Upper lobe of right lung (tissue), 1 donor: ENCODE measurements around the gene CYTH4. TPM values are rescaled to one million over a fixed set of nuclear protein-coding genes. Genes with fewer than 3 reads are reported as not detected.

ENCODE experiments used
- ATAC-seq: fragments of 200-7000 bp; cut with Tn5 transposase; one replicate; pipeline ENCODE4 v1.9.1; 2020; ENCODE audit warnings: mild to moderate bottlenecking, moderate library complexity
- DNase-seq: peaks from one replicate; pipeline ENCODE4 v3.0.0-alpha.2; 2020
- H3K27ac ChIP-seq: fragments of 200-600 bp; one replicate; pipeline ENCODE4 v1.8.0; 2022
- H3K27me3 ChIP-seq: fragments of 200-600 bp; one replicate; pipeline ENCODE4 v1.8.0; 2022; ENCODE audit warnings: mild to moderate bottlenecking
- H3K36me3 ChIP-seq: fragments of 200-600 bp; one replicate; pipeline ENCODE4 v1.8.0; 2022
- H3K4me1 ChIP-seq: fragments of 200-600 bp; one replicate; pipeline ENCODE4 v1.8.0; 2022
- H3K4me3 ChIP-seq: fragments of 200-600 bp; one replicate; pipeline ENCODE4 v1.8.0; 2022; ENCODE audit warnings: mild to moderate bottlenecking
- H3K9me3 ChIP-seq: fragments of 200-600 bp; one replicate; pipeline ENCODE4 v1.8.0; 2022
- intact Hi-C: fragments of 100-400 bp; cut with DNase I; formaldehyde crosslinking; loops from one replicate; pipeline ENCODE4 v1.11.0; 2022
- total RNA-seq: library from RNA; stranded (reverse); fragmentation: NEBNext Ultra II Directional; extraction: Animal tissue kit (Norgen Biotek cat#: 25700); gene quantifications from one replicate; pipeline ENCODE4 v1.2.1, GENCODE V29; 2021
- TF ChIP-seq, protein P1 (sequence below): fragments of 200-600 bp; IDR thresholded peaks from one replicate; pipeline ENCODE4 v1.8.0; 2022; ENCODE audit warnings: antibody characterized with exemption
- donor health status: DM: no; HTN: yes; CAD: no; lungs with severe emphysema.

The CYTH4 gene
- total RNA-seq, 1 donor from 2014 or later = 37.9 TPM

DNA sequence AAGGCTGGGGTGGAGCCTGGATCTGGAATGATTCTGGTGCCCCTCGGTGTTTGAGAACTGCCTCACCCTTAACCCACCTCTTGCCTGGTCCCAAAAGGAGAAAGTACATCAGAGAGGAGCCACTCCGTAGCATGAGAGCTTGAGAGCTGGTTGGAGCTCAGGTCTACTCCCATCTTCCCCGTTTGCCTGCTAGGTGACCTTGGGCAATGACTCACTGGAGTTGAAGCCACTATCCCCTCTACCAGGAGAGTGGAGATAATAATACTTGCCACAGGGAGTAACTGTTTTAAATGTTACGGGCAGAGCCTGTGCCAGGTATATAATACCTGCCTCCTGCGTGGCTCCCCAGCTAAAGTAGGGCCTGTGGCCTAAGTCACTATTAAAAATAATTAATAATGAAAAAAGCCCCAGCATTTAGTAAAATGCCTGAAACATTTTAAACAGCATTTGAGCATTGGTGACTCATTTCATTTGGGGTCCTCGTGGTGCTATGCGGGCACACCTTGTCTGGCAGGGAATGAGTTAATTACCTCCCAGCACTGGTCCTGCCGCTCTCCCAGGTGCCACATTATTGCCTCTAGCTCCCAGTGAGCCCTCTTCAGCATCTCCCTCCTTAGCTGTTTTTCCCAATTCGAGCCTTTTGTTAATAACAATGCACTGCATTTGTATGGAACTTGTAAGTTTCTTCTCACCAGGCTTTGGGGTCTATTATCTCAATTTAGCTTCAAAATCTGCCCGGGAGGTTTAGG lies 22.5 kb downstream of the CYTH4 start:
- TF ChIP-seq, protein P1, sequence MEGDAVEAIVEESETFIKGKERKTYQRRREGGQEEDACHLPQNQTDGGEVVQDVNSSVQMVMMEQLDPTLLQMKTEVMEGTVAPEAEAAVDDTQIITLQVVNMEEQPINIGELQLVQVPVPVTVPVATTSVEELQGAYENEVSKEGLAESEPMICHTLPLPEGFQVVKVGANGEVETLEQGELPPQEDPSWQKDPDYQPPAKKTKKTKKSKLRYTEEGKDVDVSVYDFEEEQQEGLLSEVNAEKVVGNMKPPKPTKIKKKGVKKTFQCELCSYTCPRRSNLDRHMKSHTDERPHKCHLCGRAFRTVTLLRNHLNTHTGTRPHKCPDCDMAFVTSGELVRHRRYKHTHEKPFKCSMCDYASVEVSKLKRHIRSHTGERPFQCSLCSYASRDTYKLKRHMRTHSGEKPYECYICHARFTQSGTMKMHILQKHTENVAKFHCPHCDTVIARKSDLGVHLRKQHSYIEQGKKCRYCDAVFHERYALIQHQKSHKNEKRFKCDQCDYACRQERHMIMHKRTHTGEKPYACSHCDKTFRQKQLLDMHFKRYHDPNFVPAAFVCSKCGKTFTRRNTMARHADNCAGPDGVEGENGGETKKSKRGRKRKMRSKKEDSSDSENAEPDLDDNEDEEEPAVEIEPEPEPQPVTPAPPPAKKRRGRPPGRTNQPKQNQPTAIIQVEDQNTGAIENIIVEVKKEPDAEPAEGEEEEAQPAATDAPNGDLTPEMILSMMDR = no peak
- no peak overlapping the region for H3K4me3 ChIP-seq
- H3K9me3 ChIP-seq = no peaks in the 10 kb centered on the region
- H3K27ac ChIP-seq = no peak overlapping the region
- DNase-seq (no peak), ATAC-seq (no peak)
- intact Hi-C loops = no loop called here
- H3K4me1 ChIP-seq = peaks cover 54% of the 10 kb centered on the region
- no peaks in the 10 kb centered on the region for H3K27me3 ChIP-seq
- no peaks in the 10 kb centered on the region for H3K36me3 ChIP-seq

GRCh38 chr22:37305887-37306286 lies 23.6 kb downstream of the CYTH4 start:
- DNase-seq (no peak), ATAC-seq (no peak)
- TF ChIP-seq, protein P1 = no peak
- Histone ChIP-seq H3K27me3 (no peaks in the 10 kb centered on the region), H3K36me3 (no peaks in the 10 kb centered on the region), H3K4me3 (no peak overlapping the region), H3K9me3 (no peaks in the 10 kb centered on the region), H3K27ac (peak overlapping the region; percentile 77), H3K4me1 (peaks cover 54% of the 10 kb centered on the region)
- intact Hi-C loops = no loop called here

- intact Hi-C loops = no loop called here
- Histone ChIP-seq H3K4me3 (no peak overlapping the region), H3K27ac (peak overlapping the region; percentile 77), H3K36me3 (no peaks in the 10 kb centered on the region), H3K4me1 (peaks cover 54% of the 10 kb centered on the region), H3K27me3 (no peaks in the 10 kb centered on the region), H3K9me3 (no peaks in the 10 kb centered on the region)
- DNase-seq = no peak
- no peak for ATAC-seq
- TF ChIP-seq, protein P1 = no peak
Observed at GRCh38 chr22:37306494-37306829, 24.2 kb downstream of the CYTH4 start.

DNA sequence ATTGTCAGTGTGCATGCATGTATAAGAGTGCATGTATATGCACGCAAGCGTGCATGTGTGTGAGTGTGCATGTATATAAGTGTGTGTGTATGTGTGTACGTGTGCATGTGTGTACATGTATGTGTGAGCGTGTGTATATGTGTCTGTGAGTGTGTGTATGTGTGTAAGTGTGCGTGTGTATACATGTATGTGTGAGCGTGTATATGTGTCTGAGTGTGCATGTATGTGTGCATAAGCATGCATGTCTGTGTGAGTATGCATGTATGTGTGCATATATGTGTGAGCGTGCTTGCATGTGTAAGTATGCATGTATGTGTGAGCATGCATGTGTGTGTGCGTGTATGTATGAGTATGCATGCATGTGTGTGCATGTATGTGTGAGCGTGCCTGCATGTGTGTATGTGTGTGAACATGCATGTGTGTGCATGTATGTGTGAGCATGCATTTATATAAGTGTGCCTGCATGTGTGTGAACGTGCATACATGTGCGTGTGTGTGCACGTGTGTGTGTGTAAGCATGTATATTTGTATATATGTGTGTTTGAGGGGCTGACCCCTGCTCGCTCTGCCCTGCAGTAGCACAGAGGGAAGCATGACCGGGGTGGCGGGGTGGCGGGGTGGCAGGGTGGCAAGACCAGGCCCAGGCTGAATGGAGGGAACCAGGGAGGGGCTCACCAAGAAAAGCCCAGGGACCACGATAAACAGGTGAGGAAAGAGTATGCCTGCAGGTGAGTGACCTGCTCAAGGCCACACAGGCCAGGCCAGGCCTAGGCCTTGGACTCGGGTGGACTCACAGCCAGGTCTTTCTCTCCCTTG lies 26.3 kb downstream of the CYTH4 start:
- ATAC-seq (no peak), DNase-seq (no peak)
- H3K27me3 ChIP-seq = no peaks in the 10 kb centered on the region
- H3K27ac ChIP-seq = peak overlapping the region; percentile 77
- no peak overlapping the region for H3K4me3 ChIP-seq
- TF ChIP-seq, protein P1 = no peak
- intact Hi-C loops = no loop called here
- H3K9me3 ChIP-seq = no peaks in the 10 kb centered on the region
- H3K36me3 ChIP-seq = no peaks in the 10 kb centered on the region
- H3K4me1 ChIP-seq = peaks cover 47% of the 10 kb centered on the region

GRCh38 chr22:37309211-37310074 lies 27.1 kb downstream of the CYTH4 start:
- intact Hi-C loops = loop anchor here (10.0 kb wide), 1 partner anchor 125 kb away; no protein-coding TSS in a partner anchor
- H3K27ac ChIP-seq = peak overlapping the region; percentile 42
- peak; percentile 75 for DNase-seq
- H3K4me1 ChIP-seq = peaks cover 48% of the 10 kb centered on the region
- H3K27me3 ChIP-seq = no peaks in the 10 kb centered on the region
- no peak overlapping the region for H3K4me3 ChIP-seq
- TF ChIP-seq, protein P1 = no peak
- H3K36me3 ChIP-seq = no peaks in the 10 kb centered on the region
- H3K9me3 ChIP-seq = no peaks in the 10 kb centered on the region
- ATAC-seq = peak; percentile 55
